Measurements from ENCODE around the gene TRPM3. TPM values are rescaled to one million over a fixed set of nuclear protein-coding genes. Genes with fewer than 3 reads are reported as not detected.
"Not testable (repeated sequence)": the region's sequence is repeated elsewhere in the genome, so short reads cannot be mapped to it uniquely, and the experiment has no call there.

The TRPM3 gene
- total RNA-seq, 2 experiments from 2014 or later: not detected

DNA sequence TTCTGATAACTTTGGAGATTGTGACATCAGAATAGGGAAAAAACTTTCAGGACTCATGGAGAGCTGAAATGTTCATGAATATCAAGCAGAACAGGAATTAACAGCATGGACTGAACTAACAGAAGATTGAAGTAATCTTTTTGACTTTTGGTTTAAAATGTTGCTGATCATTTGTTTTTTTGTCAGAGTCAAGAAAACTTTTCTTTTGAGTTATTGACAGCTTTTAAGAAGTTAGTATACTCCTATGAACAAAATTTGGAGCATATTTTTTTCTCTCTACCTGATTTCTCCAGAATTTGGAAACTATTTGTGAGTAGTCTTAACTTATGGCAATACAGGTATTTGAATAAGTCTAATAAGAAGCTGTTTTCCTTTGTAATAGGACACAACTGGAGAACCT, 462.7 kb downstream of the TRPM3 start:
- Mint-ChIP-seq H3K27ac (no peak overlapping the region), H3K4me3 (no peak overlapping the region), H3K9me3 (peaks cover 3% of the 10 kb centered on the region), H3K27me3 (peaks cover 24% of the 10 kb centered on the region), H3K4me1 (ENCODE audit: low read depth) (no peaks in the 10 kb centered on the region), H3K36me3 (ENCODE audit: low read depth) (no peaks in the 10 kb centered on the region)
- no peak for DNase-seq
- Histone ChIP-seq H3K4me1 (ENCODE audit: insufficient read depth, low read length) (no peaks in the 10 kb centered on the region), H3K4me3 (ENCODE audit: low read length) (no peak overlapping the region), H3K36me3 (ENCODE audit: insufficient read depth, low read length) (no peaks in the 10 kb centered on the region), H3K9me3 (ENCODE audit: control insufficient read depth in 1 of 2, insufficient read depth in 1 of 2, low read length in 2 of 2) (no peaks in the 10 kb centered on the region), H3K27ac (ENCODE audit: low read depth in 1 of 2, low read length in 2 of 2) (no peak overlapping the region), H3K27me3 (ENCODE audit: control insufficient read depth in 1 of 2, insufficient read depth in 2 of 2, low read length in 2 of 2) (no peaks in the 10 kb centered on the region)
- CTCF ChIA-PET: no interaction called here
- no peak for ATAC-seq (ENCODE audit: poor library complexity)
- TF ChIP-seq, protein P1, sequence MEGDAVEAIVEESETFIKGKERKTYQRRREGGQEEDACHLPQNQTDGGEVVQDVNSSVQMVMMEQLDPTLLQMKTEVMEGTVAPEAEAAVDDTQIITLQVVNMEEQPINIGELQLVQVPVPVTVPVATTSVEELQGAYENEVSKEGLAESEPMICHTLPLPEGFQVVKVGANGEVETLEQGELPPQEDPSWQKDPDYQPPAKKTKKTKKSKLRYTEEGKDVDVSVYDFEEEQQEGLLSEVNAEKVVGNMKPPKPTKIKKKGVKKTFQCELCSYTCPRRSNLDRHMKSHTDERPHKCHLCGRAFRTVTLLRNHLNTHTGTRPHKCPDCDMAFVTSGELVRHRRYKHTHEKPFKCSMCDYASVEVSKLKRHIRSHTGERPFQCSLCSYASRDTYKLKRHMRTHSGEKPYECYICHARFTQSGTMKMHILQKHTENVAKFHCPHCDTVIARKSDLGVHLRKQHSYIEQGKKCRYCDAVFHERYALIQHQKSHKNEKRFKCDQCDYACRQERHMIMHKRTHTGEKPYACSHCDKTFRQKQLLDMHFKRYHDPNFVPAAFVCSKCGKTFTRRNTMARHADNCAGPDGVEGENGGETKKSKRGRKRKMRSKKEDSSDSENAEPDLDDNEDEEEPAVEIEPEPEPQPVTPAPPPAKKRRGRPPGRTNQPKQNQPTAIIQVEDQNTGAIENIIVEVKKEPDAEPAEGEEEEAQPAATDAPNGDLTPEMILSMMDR (IDR thresholded peaks at IDR 0.05): no peak
- POLR2A ChIA-PET: no interaction called here
- intact Hi-C loops (cut with DNase I, micrococcal nuclease): no loop called here

- POLR2A ChIA-PET: no interaction called here
- no peak for ATAC-seq (ENCODE audit: poor library complexity)
Observed at GRCh38 chr9:70656281-70656680, 465.1 kb downstream of the TRPM3 start.

GRCh38 chr9:70654144-70654543, 467.3 kb downstream of the TRPM3 start:
- CTCF ChIA-PET: interaction anchor here (0.6 kb wide), 1 partner anchor 196 kb away, joined by 3 read pairs; no protein-coding TSS in a partner anchor

More at GRCh38 chr9:70656281-70656680, 465.1 kb downstream of the TRPM3 start:
- H3K4me1 ChIP-seq (ENCODE audit: insufficient read depth, low read length): no peaks in the 10 kb centered on the region
- H3K4me1 Mint-ChIP-seq (ENCODE audit: low read depth): no peaks in the 10 kb centered on the region
- DNase-seq: no peak
- intact Hi-C loops (cut with DNase I, micrococcal nuclease): no loop called here
- no peaks in the 10 kb centered on the region for H3K9me3 ChIP-seq (ENCODE audit: control insufficient read depth in 1 of 2, insufficient read depth in 1 of 2, low read length in 2 of 2)
- no peak overlapping the region for H3K27ac ChIP-seq (ENCODE audit: low read depth in 1 of 2, low read length in 2 of 2)
- H3K27me3 ChIP-seq (ENCODE audit: control insufficient read depth in 1 of 2, insufficient read depth in 2 of 2, low read length in 2 of 2): peaks cover 0 to 3% of the 10 kb centered on the region in 2 experiments
- no peak overlapping the region for H3K27ac Mint-ChIP-seq
- no peak overlapping the region for H3K4me3 ChIP-seq (ENCODE audit: low read length)
- no peak overlapping the region for H3K4me3 Mint-ChIP-seq
- H3K36me3 ChIP-seq (ENCODE audit: insufficient read depth, low read length): no peaks in the 10 kb centered on the region
- TF ChIP-seq, protein P1 (IDR thresholded peaks at IDR 0.05): no peak
- CTCF ChIA-PET: no interaction called here
- no peaks in the 10 kb centered on the region for H3K36me3 Mint-ChIP-seq (ENCODE audit: low read depth)
- H3K9me3 Mint-ChIP-seq: peaks cover 3% of the 10 kb centered on the region
- peaks cover 20% of the 10 kb centered on the region for H3K27me3 Mint-ChIP-seq

GRCh38 chr9:70644627-70645026, 476.8 kb downstream of the TRPM3 start:
- POLR2A ChIA-PET; H3K4me3 ChIP-seq (ENCODE audit: low read length); H3K27me3 ChIP-seq (ENCODE audit: control insufficient read depth in 1 of 2, insufficient read depth in 2 of 2, low read length in 2 of 2); H3K4me1 ChIP-seq (ENCODE audit: insufficient read depth, low read length); H3K27ac ChIP-seq (ENCODE audit: low read depth in 1 of 2, low read length in 2 of 2); H3K4me1 Mint-ChIP-seq (ENCODE audit: low read depth); H3K27ac Mint-ChIP-seq; DNase-seq; H3K36me3 ChIP-seq (ENCODE audit: insufficient read depth, low read length); H3K4me3 Mint-ChIP-seq; CTCF ChIA-PET; ATAC-seq (ENCODE audit: poor library complexity); H3K36me3 Mint-ChIP-seq (ENCODE audit: low read depth); intact Hi-C loops (cut with DNase I, micrococcal nuclease): not testable (repeated sequence)
- H3K27me3 Mint-ChIP-seq: peaks cover 25% of the 10 kb centered on the region
- H3K9me3 Mint-ChIP-seq: peaks cover 12% of the 10 kb centered on the region
- peaks cover 4 to 11% of the 10 kb centered on the region in 2 experiments for H3K9me3 ChIP-seq (ENCODE audit: control insufficient read depth in 1 of 2, insufficient read depth in 1 of 2, low read length in 2 of 2)

More at GRCh38 chr9:70654144-70654543, 467.3 kb downstream of the TRPM3 start:
- POLR2A ChIA-PET: no interaction called here
- Histone ChIP-seq H3K4me1 (ENCODE audit: insufficient read depth, low read length) (no peaks in the 10 kb centered on the region), H3K36me3 (ENCODE audit: insufficient read depth, low read length) (no peaks in the 10 kb centered on the region), H3K9me3 (ENCODE audit: control insufficient read depth in 1 of 2, insufficient read depth in 1 of 2, low read length in 2 of 2) (peaks cover 1 to 3% of the 10 kb centered on the region in 2 experiments), H3K4me3 (ENCODE audit: low read length) (no peak overlapping the region), H3K27me3 (ENCODE audit: control insufficient read depth in 1 of 2, insufficient read depth in 2 of 2, low read length in 2 of 2) (peaks cover 0 to 3% of the 10 kb centered on the region in 2 experiments), H3K27ac (ENCODE audit: low read depth in 1 of 2, low read length in 2 of 2) (no peak overlapping the region)
- intact Hi-C loops (cut with DNase I, micrococcal nuclease): no loop called here
- Mint-ChIP-seq H3K27me3 (peaks cover 9% of the 10 kb centered on the region), H3K36me3 (ENCODE audit: low read depth) (no peaks in the 10 kb centered on the region), H3K9me3 (peaks cover 6% of the 10 kb centered on the region), H3K4me1 (ENCODE audit: low read depth) (no peaks in the 10 kb centered on the region), H3K27ac (no peak overlapping the region), H3K4me3 (no peak overlapping the region)
- no peak for DNase-seq
- ATAC-seq (ENCODE audit: poor library complexity): no peak
- TF ChIP-seq, protein P1 (IDR thresholded peaks at IDR 0.05): no peak

Measured in CD4-positive, alpha-beta T cell (primary cell).